ENCODE results near the gene GNPDA2.

Gene GNPDA2

GRCh38 chr4:44726038-44726871 is at the start of gene GNPDA2:
TSS of gene GNPDA2 (minus strand) at chr4:44726556. CDS start at chr4:44722207, 4,349 bp downstream.
- TF ChIP-seq CTCF (IDR thresholded peaks at IDR 0.05; ENCODE audit: low read length) (0 out of 2 replicates have a peak, but pooled peaks have one; percentile 20), EZH2 (IDR thresholded peaks at IDR 0.05; ENCODE audit: borderline replicate concordance, low read length) (no peak)
- peak within 1 kb of the TSS; percentile 98 for H2AFZ ChIP-seq (ENCODE audit: low read length)
- H3K4me3 ChIP-seq (ENCODE audit: low read depth, low read length, poor library complexity, severe bottlenecking) = peak within 1 kb of the TSS; percentile 85
- H3K27me3 ChIP-seq (ENCODE audit: insufficient read depth, low read length) = no peaks in the 10 kb centered on the region
- H3K4me2 ChIP-seq (ENCODE audit: low read length) = peak within 1 kb of the TSS; percentile 98
- peaks cover 50% of the 10 kb centered on the region for H3K79me2 ChIP-seq (ENCODE audit: insufficient read depth, low read length)
- peaks cover 31% of the 10 kb centered on the region for H3K4me1 ChIP-seq (ENCODE audit: insufficient read depth, low read length, severe bottlenecking)
- H3K9me3 ChIP-seq (ENCODE audit: low read length) = no peaks in the 10 kb centered on the region
- no peaks in the 10 kb centered on the region for H3F3A ChIP-seq (ENCODE audit: insufficient read depth, low read length)
- H3K9me2 ChIP-seq (ENCODE audit: low read depth, low read length) = no peaks in the 10 kb centered on the region
- H3K36me3 ChIP-seq (ENCODE audit: insufficient read depth, low read length) = no peaks in the 10 kb centered on the region; the same call in 1 of the 2 replicates
- peak within 1 kb of the TSS; percentile 89 for H3K9ac ChIP-seq (ENCODE audit: low read length)
- no peaks in the 10 kb centered on the region for H4K20me1 ChIP-seq (ENCODE audit: insufficient read depth, low read length)
- peak within 1 kb of the TSS; percentile 42 for H3K27ac ChIP-seq (ENCODE audit: low read depth, low read length, poor library complexity, severe bottlenecking)

GRCh38 chr4:44772340-44772739 is 46.0 kb upstream of the GNPDA2 start:
- Histone ChIP-seq H3K4me1 (ENCODE audit: insufficient read depth, low read length, severe bottlenecking) (no peaks in the 10 kb centered on the region), H3F3A (ENCODE audit: insufficient read depth, low read length) (no peaks in the 10 kb centered on the region), H3K9me2 (ENCODE audit: low read depth, low read length) (no peaks in the 10 kb centered on the region), H3K36me3 (ENCODE audit: insufficient read depth, low read length) (no peaks in the 10 kb centered on the region), H3K79me2 (ENCODE audit: insufficient read depth, low read length) (no peaks in the 10 kb centered on the region), H3K27me3 (ENCODE audit: insufficient read depth, low read length) (no peaks in the 10 kb centered on the region), H3K4me3 (ENCODE audit: low read depth, low read length, poor library complexity, severe bottlenecking) (no peak overlapping the region), H4K20me1 (ENCODE audit: insufficient read depth, low read length) (no peaks in the 10 kb centered on the region), H3K27ac (ENCODE audit: low read depth, low read length, poor library complexity, severe bottlenecking) (no peak overlapping the region), H2AFZ (ENCODE audit: low read length) (no peak overlapping the region), H3K4me2 (ENCODE audit: low read length) (no peak overlapping the region), H3K9me3 (ENCODE audit: low read length) (peaks cover 6% of the 10 kb centered on the region; the same call in 1 of the 2 replicates), H3K9ac (ENCODE audit: low read length) (no peak overlapping the region)
- TF ChIP-seq EZH2 (IDR thresholded peaks at IDR 0.05; ENCODE audit: borderline replicate concordance, low read length) = no peak
- no peak for TF ChIP-seq CTCF (IDR thresholded peaks at IDR 0.05; ENCODE audit: low read length)

- Histone ChIP-seq H2AFZ (ENCODE audit: low read length) (no peak overlapping the region), H3K79me2 (ENCODE audit: insufficient read depth, low read length) (no peaks in the 10 kb centered on the region), H3K9me3 (ENCODE audit: low read length) (peaks cover 6% of the 10 kb centered on the region; the same call in 1 of the 2 replicates), H3K27me3 (ENCODE audit: insufficient read depth, low read length) (no peaks in the 10 kb centered on the region), H3K36me3 (ENCODE audit: insufficient read depth, low read length) (no peaks in the 10 kb centered on the region), H3K27ac (ENCODE audit: low read depth, low read length, poor library complexity, severe bottlenecking) (no peak overlapping the region), H3K9ac (ENCODE audit: low read length) (no peak overlapping the region), H3K4me2 (ENCODE audit: low read length) (no peak overlapping the region), H3K4me3 (ENCODE audit: low read depth, low read length, poor library complexity, severe bottlenecking) (no peak overlapping the region), H3K4me1 (ENCODE audit: insufficient read depth, low read length, severe bottlenecking) (no peaks in the 10 kb centered on the region), H3K9me2 (ENCODE audit: low read depth, low read length) (no peaks in the 10 kb centered on the region), H3F3A (ENCODE audit: insufficient read depth, low read length) (no peaks in the 10 kb centered on the region), H4K20me1 (ENCODE audit: insufficient read depth, low read length) (no peaks in the 10 kb centered on the region)
- TF ChIP-seq CTCF (IDR thresholded peaks at IDR 0.05; ENCODE audit: low read length) (no peak), EZH2 (IDR thresholded peaks at IDR 0.05; ENCODE audit: borderline replicate concordance, low read length) (no peak)
These were observed 45.4 kb upstream of the GNPDA2 start for GRCh38 chr4:44771789-44772188.
